Ascending aorta (tissue), 2 donors: ENCODE measurements around the gene PHLDB2. TPM values are rescaled to one million over a fixed set of nuclear protein-coding genes. Genes with fewer than 3 reads are reported as not detected.

Experiments
- DNase-seq, 2 donors: peaks; one replicate each; pipeline ENCODE4 v3.0.0-alpha.2; 2019; ENCODE audit warnings: low spot score in 2 of 2
- H3K27ac ChIP-seq, 2 donors: fragments of 200-600 bp; sonication (generic); one replicate each; pipeline ENCODE4 v1.5.1; 2016 to 2017; ENCODE audit warnings: mild to moderate bottlenecking in 1 of 2
- H3K27me3 ChIP-seq: fragments of 200-600 bp; sonication (generic); one replicate; pipeline ENCODE4 v1.5.1; 2017
- H3K36me3 ChIP-seq, 2 donors: fragments of 200-600 bp; sonication (generic); one replicate each; pipeline ENCODE4 v1.5.1; 2016
- H3K4me1 ChIP-seq, 2 donors: fragments of 200-600 bp; sonication (generic); one replicate each; pipeline ENCODE4 v1.5.1; 2016 to 2017; ENCODE audit warnings: mild to moderate bottlenecking in 1 of 2
- H3K4me3 ChIP-seq, 2 donors: fragments of 200-600 bp; sonication (generic); one replicate each; pipeline ENCODE4 v1.5.1; 2016 to 2017; ENCODE audit warnings: mild to moderate bottlenecking in 1 of 2
- H3K9me3 ChIP-seq, 2 donors: fragments of 200-600 bp; sonication (generic); one replicate each; pipeline ENCODE4 v1.5.1; 2016
- intact Hi-C: fragments of 100-400 bp; cut with DNase I; formaldehyde crosslinking; loops from one replicate; pipeline ENCODE4 v1.15.1; 2023
- total RNA-seq: library from RNA; depleted of rRNA; stranded (reverse); fragments of >200 nt; gene quantifications from one replicate; pipeline ENCODE4 v1.1.0, GENCODE V29; 2016
- TF ChIP-seq, protein P1 (sequence below), 3 experiments: fragments of 200-600 bp in 2 of 3; fragments of 450-650 bp in 1 of 3; sonication (generic) in 2 of 3; IDR thresholded peaks; one replicate each; pipeline ENCODE4 v1.5.1; 2016 to 2019; ENCODE audit warnings: antibody characterized with exemption in 3 of 3, mild to moderate bottlenecking in 1 of 3, moderate library complexity in 1 of 3

The PHLDB2 gene
- total RNA-seq, 1 donor from 2014 or later = 58.6 TPM

DNA sequence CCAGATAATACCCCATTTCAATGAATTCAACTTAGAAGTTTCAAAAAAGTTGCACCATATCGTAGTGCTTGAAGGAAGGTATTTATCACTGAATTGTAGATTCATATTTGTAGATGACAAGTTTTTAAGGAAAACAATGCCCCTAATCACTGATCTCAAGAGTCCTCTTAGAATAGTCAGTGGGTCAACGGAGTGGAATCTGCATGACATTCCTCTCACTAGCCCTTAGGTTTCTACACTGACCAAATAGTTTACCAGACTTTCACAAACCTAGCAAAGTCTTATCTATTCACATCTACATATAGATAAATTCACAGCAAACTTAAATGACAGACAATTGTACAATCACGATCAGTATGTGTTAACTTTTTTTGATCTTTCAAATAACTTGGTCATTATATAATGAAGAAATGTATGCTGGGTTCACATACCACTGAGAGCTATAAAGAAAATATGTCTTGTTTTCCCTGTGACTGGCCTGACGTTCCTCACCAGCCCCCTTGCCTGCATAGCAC lies 35.7 kb upstream of the PHLDB2 start:
- intact Hi-C loops = no loop called here
- H3K36me3 ChIP-seq = no peaks in the 10 kb centered on the region
- TF ChIP-seq, protein P1, sequence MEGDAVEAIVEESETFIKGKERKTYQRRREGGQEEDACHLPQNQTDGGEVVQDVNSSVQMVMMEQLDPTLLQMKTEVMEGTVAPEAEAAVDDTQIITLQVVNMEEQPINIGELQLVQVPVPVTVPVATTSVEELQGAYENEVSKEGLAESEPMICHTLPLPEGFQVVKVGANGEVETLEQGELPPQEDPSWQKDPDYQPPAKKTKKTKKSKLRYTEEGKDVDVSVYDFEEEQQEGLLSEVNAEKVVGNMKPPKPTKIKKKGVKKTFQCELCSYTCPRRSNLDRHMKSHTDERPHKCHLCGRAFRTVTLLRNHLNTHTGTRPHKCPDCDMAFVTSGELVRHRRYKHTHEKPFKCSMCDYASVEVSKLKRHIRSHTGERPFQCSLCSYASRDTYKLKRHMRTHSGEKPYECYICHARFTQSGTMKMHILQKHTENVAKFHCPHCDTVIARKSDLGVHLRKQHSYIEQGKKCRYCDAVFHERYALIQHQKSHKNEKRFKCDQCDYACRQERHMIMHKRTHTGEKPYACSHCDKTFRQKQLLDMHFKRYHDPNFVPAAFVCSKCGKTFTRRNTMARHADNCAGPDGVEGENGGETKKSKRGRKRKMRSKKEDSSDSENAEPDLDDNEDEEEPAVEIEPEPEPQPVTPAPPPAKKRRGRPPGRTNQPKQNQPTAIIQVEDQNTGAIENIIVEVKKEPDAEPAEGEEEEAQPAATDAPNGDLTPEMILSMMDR (IDR thresholded peaks at IDR 0.05) = no peak
- H3K4me1 ChIP-seq = no peaks in the 10 kb centered on the region
- no peak for DNase-seq
- H3K27ac ChIP-seq = no peak overlapping the region
- no peaks in the 10 kb centered on the region for H3K27me3 ChIP-seq
- H3K9me3 ChIP-seq = no peaks in the 10 kb centered on the region
- H3K4me3 ChIP-seq = no peak overlapping the region

GRCh38 chr3:111824351-111824750 lies 34.7 kb upstream of the PHLDB2 start:
- no peak overlapping the region for H3K27ac ChIP-seq
- no peak for DNase-seq
- H3K36me3 ChIP-seq = no peaks in the 10 kb centered on the region
- H3K4me1 ChIP-seq = no peaks in the 10 kb centered on the region
- no peak overlapping the region for H3K4me3 ChIP-seq
- H3K27me3 ChIP-seq = no peaks in the 10 kb centered on the region
- TF ChIP-seq, protein P1 (IDR thresholded peaks at IDR 0.05) = no peak
- intact Hi-C loops = no loop called here
- H3K9me3 ChIP-seq = no peaks in the 10 kb centered on the region

- intact Hi-C loops = no loop called here
- no peaks in the 10 kb centered on the region for H3K27me3 ChIP-seq
- H3K4me3 ChIP-seq = no peak overlapping the region
- H3K9me3 ChIP-seq = no peaks in the 10 kb centered on the region
- H3K36me3 ChIP-seq = no peaks in the 10 kb centered on the region
- TF ChIP-seq, protein P1 (IDR thresholded peaks at IDR 0.05) = no peak
- DNase-seq = no peak
- H3K4me1 ChIP-seq = no peaks in the 10 kb centered on the region
- H3K27ac ChIP-seq = no peak overlapping the region
These were observed 31.2 kb upstream of the PHLDB2 start for GRCh38 chr3:111827871-111828270.

- TF ChIP-seq, protein P1 (IDR thresholded peaks at IDR 0.05) = no peak
- H3K9me3 ChIP-seq = no peaks in the 10 kb centered on the region
- H3K27me3 ChIP-seq = no peaks in the 10 kb centered on the region
- intact Hi-C loops = no loop called here
- no peak for DNase-seq
- no peaks in the 10 kb centered on the region for H3K36me3 ChIP-seq
- H3K27ac ChIP-seq = no peak overlapping the region
- no peak overlapping the region for H3K4me3 ChIP-seq
- H3K4me1 ChIP-seq = no peaks in the 10 kb centered on the region
These were observed 30.5 kb upstream of the PHLDB2 start for GRCh38 chr3:111828530-111828929.

- H3K4me1 ChIP-seq = no peaks in the 10 kb centered on the region
- H3K27me3 ChIP-seq = no peaks in the 10 kb centered on the region
- no peak overlapping the region for H3K4me3 ChIP-seq
- no peaks in the 10 kb centered on the region for H3K36me3 ChIP-seq
- no peak for DNase-seq
- H3K9me3 ChIP-seq = no peaks in the 10 kb centered on the region
- intact Hi-C loops = no loop called here
- H3K27ac ChIP-seq = no peak overlapping the region
- TF ChIP-seq, protein P1 (IDR thresholded peaks at IDR 0.05) = no peak
These were observed 30.0 kb upstream of the PHLDB2 start for GRCh38 chr3:111829023-111829422.

- no peak for DNase-seq
- no peaks in the 10 kb centered on the region for H3K4me1 ChIP-seq
- H3K27ac ChIP-seq = no peak overlapping the region
- TF ChIP-seq, protein P1 (IDR thresholded peaks at IDR 0.05) = no peak
- no peak overlapping the region for H3K4me3 ChIP-seq
- H3K27me3 ChIP-seq = no peaks in the 10 kb centered on the region
- H3K36me3 ChIP-seq = no peaks in the 10 kb centered on the region
- intact Hi-C loops = no loop called here
- H3K9me3 ChIP-seq = no peaks in the 10 kb centered on the region
These were observed 27.2 kb upstream of the PHLDB2 start for GRCh38 chr3:111831840-111832239.
